Subcutaneous abdominal adipose tissue (tissue), 5 donors: Measurements from ENCODE around the gene ANKRD53.
A peak's percentile ranks its signal among the peaks of the same experiment; 100 is the strongest.

Experiments
- H3K27ac ChIP-seq: one replicate; pipeline ENCODE4 v1.7.0; 2013; ENCODE audit warnings: low read depth, mild to moderate bottlenecking, inconsistent platforms, low read length, moderate library complexity
- H3K27me3 ChIP-seq, 5 donors: one replicate each; pipeline ENCODE4 v1.7.0; 2013; ENCODE audit warnings: low read length in 5 of 5, inconsistent platforms in 1 of 5; ENCODE audit not compliant: control insufficient read depth in 5 of 5, insufficient read depth in 4 of 5
- H3K36me3 ChIP-seq, 5 donors: one replicate each; pipeline ENCODE4 v1.7.0; 2013; ENCODE audit warnings: low read length in 5 of 5; ENCODE audit not compliant: control insufficient read depth in 5 of 5, insufficient read depth in 5 of 5
- H3K4me1 ChIP-seq, 5 donors: one replicate each; pipeline ENCODE4 v1.7.0; 2013; ENCODE audit warnings: low read length in 5 of 5, mild to moderate bottlenecking in 3 of 5, moderate library complexity in 1 of 5; ENCODE audit not compliant: control insufficient read depth in 5 of 5, insufficient read depth in 5 of 5
- H3K4me3 ChIP-seq, 5 donors: one replicate each; pipeline ENCODE4 v1.7.0; 2013; ENCODE audit warnings: low read length in 5 of 5, low read depth in 1 of 5
- H3K9ac ChIP-seq, 5 donors: one replicate each; pipeline ENCODE4 v1.7.0; 2013; ENCODE audit warnings: low read length in 5 of 5, mild to moderate bottlenecking in 4 of 5, moderate library complexity in 3 of 5
- H3K9me3 ChIP-seq, 5 donors: one replicate each; pipeline ENCODE4 v1.7.0; 2013; ENCODE audit warnings: low read length in 5 of 5; ENCODE audit not compliant: control insufficient read depth in 5 of 5
- donor health status: healthy.
- donor health status: healthy.
- donor health status: healthy.
- donor health status: healthy.
- donor health status: healthy.

The ANKRD53 gene

GRCh38 chr2:70964596-70965386 is 13.6 kb upstream of the ANKRD53 start:
- Histone ChIP-seq H3K27ac (no peak overlapping the region), H3K4me1 (peaks cover 0 to 24% (median 13%) of the 10 kb centered on the region in 5 donors), H3K36me3 (no peaks in the 10 kb centered on the region), H3K4me3 (peak overlapping the region in 3 of 5 donors; percentile 47 to 58 (median 50)), H3K9me3 (no peaks in the 10 kb centered on the region), H3K27me3 (peaks cover 0 to 11% (median 11%) of the 10 kb centered on the region in 5 donors), H3K9ac (peak overlapping the region in 3 of 5 donors; percentile 31 to 43 (median 35))

GRCh38 chr2:70965506-70965905 is 12.9 kb upstream of the ANKRD53 start:
- Histone ChIP-seq H3K9me3 (no peaks in the 10 kb centered on the region), H3K27me3 (peaks cover 0 to 11% (median 10%) of the 10 kb centered on the region in 5 donors), H3K4me3 (peak overlapping the region in 2 of 5 donors; percentile 47 to 58), H3K9ac (peak overlapping the region in 1 of 5 donors; percentile 31), H3K36me3 (no peaks in the 10 kb centered on the region), H3K27ac (no peak overlapping the region), H3K4me1 (peaks cover 0 to 17% (median 8%) of the 10 kb centered on the region in 5 donors)

- Histone ChIP-seq H3K9ac (no peak overlapping the region), H3K9me3 (no peaks in the 10 kb centered on the region), H3K27me3 (peaks cover 0 to 11% (median 10%) of the 10 kb centered on the region in 5 donors), H3K27ac (no peak overlapping the region), H3K4me3 (no peak overlapping the region), H3K36me3 (no peaks in the 10 kb centered on the region), H3K4me1 (peaks cover 0 to 10% (median 7%) of the 10 kb centered on the region in 5 donors)
Measured at GRCh38 chr2:70966681-70967080, 11.7 kb upstream of the ANKRD53 start.

GRCh38 chr2:70967189-70967588 is 11.2 kb upstream of the ANKRD53 start:
- Histone ChIP-seq H3K4me3 (no peak overlapping the region), H3K27me3 (peaks cover 0 to 11% (median 10%) of the 10 kb centered on the region in 5 donors), H3K4me1 (peaks cover 0 to 10% (median 7%) of the 10 kb centered on the region in 5 donors), H3K9me3 (no peaks in the 10 kb centered on the region), H3K9ac (no peak overlapping the region), H3K27ac (no peak overlapping the region), H3K36me3 (no peaks in the 10 kb centered on the region)

GRCh38 chr2:70974592-70974991 is 3.8 kb upstream of the ANKRD53 start:
- no peaks in the 10 kb centered on the region for H3K9me3 ChIP-seq
- no peaks in the 10 kb centered on the region for H3K36me3 ChIP-seq
- peaks cover 6 to 22% (median 12%) of the 10 kb centered on the region in 5 donors for H3K4me1 ChIP-seq
- H3K27ac ChIP-seq, result no peak overlapping the region
- no peak overlapping the region for H3K4me3 ChIP-seq
- no peaks in the 10 kb centered on the region for H3K27me3 ChIP-seq
- H3K9ac ChIP-seq, result no peak overlapping the region

GRCh38 chr2:70975237-70975636 is 3.2 kb upstream of the ANKRD53 start:
- Histone ChIP-seq H3K27me3 (no peaks in the 10 kb centered on the region), H3K4me3 (no peak overlapping the region), H3K9ac (no peak overlapping the region), H3K27ac (no peak overlapping the region), H3K4me1 (peaks cover 6 to 24% (median 12%) of the 10 kb centered on the region in 5 donors), H3K9me3 (no peaks in the 10 kb centered on the region), H3K36me3 (no peaks in the 10 kb centered on the region)

- no peaks in the 10 kb centered on the region for H3K9me3 ChIP-seq
- H3K27me3 ChIP-seq, result no peaks in the 10 kb centered on the region
- peaks cover 6 to 24% (median 12%) of the 10 kb centered on the region in 5 donors for H3K4me1 ChIP-seq
- peak overlapping the region; percentile 98 for H3K27ac ChIP-seq
- H3K36me3 ChIP-seq, result peaks cover 0 to 6% (median 4%) of the 10 kb centered on the region in 5 donors
- H3K4me3 ChIP-seq, result peak overlapping the region in 4 of 5 donors; percentile 74 to 89 (median 85)
- H3K9ac ChIP-seq, result peak overlapping the region; percentile 73 to 91 (median 81)
Measured at GRCh38 chr2:70977605-70978205, 725 bp upstream of the ANKRD53 start.

- Histone ChIP-seq H3K9ac (peak overlapping the region in 4 of 5 donors; percentile 35 to 90 (median 80)), H3K4me3 (peak overlapping the region in 4 of 5 donors; percentile 49 to 77 (median 74)), H3K27ac (peak overlapping the region; percentile 98), H3K27me3 (no peaks in the 10 kb centered on the region), H3K36me3 (peaks cover 0 to 11% (median 9%) of the 10 kb centered on the region in 5 donors), H3K4me1 (peaks cover 6 to 24% (median 12%) of the 10 kb centered on the region in 5 donors), H3K9me3 (no peaks in the 10 kb centered on the region)
Measured at GRCh38 chr2:70979180-70979488, 704 bp downstream of the ANKRD53 start.

GRCh38 chr2:70979626-70980025 is 1.2 kb downstream of the ANKRD53 start:
- Histone ChIP-seq H3K9me3 (no peaks in the 10 kb centered on the region), H3K27ac (peak overlapping the region; percentile 98)

GRCh38 chr2:70981421-70981820 is 3.0 kb downstream of the ANKRD53 start:
- Histone ChIP-seq H3K27me3 (no peaks in the 10 kb centered on the region), H3K9me3 (no peaks in the 10 kb centered on the region), H3K4me3 (no peak overlapping the region), H3K9ac (no peak overlapping the region), H3K4me1 (peaks cover 6 to 36% (median 23%) of the 10 kb centered on the region in 5 donors), H3K36me3 (peaks cover 0 to 20% (median 19%) of the 10 kb centered on the region in 5 donors), H3K27ac (no peak overlapping the region)

More at GRCh38 chr2:70979626-70980025, 1.2 kb downstream of the ANKRD53 start:
- Histone ChIP-seq H3K36me3 (peaks cover 0 to 11% (median 9%) of the 10 kb centered on the region in 5 donors), H3K27me3 (no peaks in the 10 kb centered on the region), H3K4me1 (peaks cover 6 to 26% (median 14%) of the 10 kb centered on the region in 5 donors), H3K4me3 (peak overlapping the region in 1 of 5 donors; percentile 49), H3K9ac (peak overlapping the region in 1 of 5 donors; percentile 89)
